ENCODE results near the gene TNIP1.

- TF ChIP-seq CTCF (conservative IDR thresholded peaks at IDR 0.05; ENCODE audit: low read length), result no peak
- TF ChIP-seq EZH2phosphoT487 (IDR thresholded peaks at IDR 0.05; ENCODE audit: borderline replicate concordance, low read depth, low read length), result no peak
These were observed 76.3 kb downstream of the TNIP1 start for GRCh38 chr5:151004499-151004898.
